HEK293 (cell line): ENCODE results near the gene ADORA3.
A peak's percentile ranks its signal among the peaks of the same experiment; 100 is the strongest.

Experiments used
- CTCF ChIA-PET: fragments of 350-600 bp; formaldehyde crosslinking; extraction: SDS; loops from one replicate; lab custom pipeline; 2021; ENCODE audit warnings: antibody characterized with exemption; lab: Yijun Ruan, JAX
- POLR2A ChIA-PET: fragments of 300-600 bp; formaldehyde crosslinking; extraction: SDS; loops from one replicate; lab custom pipeline; 2020; ENCODE audit warnings: antibody characterized with exemption, inconsistent platforms; lab: Yijun Ruan, JAX
- H3K27ac ChIP-seq: fragments of 200-500 bp; sonication (Bioruptor generic); 2 replicates; pipeline ENCODE4 v1.5.1; 2014; ENCODE audit warnings: low read depth, low read length, control low read depth, inconsistent platforms; ENCODE audit errors: extremely low read depth
- H3K36me3 ChIP-seq, 2 experiments: fragments of 200-500 bp in 1 of 2; sonication (Bioruptor generic) in 1 of 2; 1 replicate in 1 of 2; 2 replicates in 1 of 2; pipeline ENCODE4 v1.5.1; 2014 to 2017; ENCODE audit warnings: inconsistent platforms in 2 of 2, low read length in 2 of 2; ENCODE audit not compliant: control insufficient read depth in 2 of 2, insufficient read depth in 1 of 2
- H3K4me1 ChIP-seq: fragments of 200-500 bp; sonication (Bioruptor generic); 2 replicates; pipeline ENCODE4 v1.5.1; 2014; ENCODE audit warnings: mild to moderate bottlenecking, low read length, inconsistent platforms; ENCODE audit not compliant: control insufficient read depth, insufficient read depth
- H3K4me3 ChIP-seq: 2 replicates; pipeline ENCODE4 v1.5.1; 2011; ENCODE audit warnings: low read depth, mild to moderate bottlenecking, control low read depth, low read length, moderate library complexity
- H3K9me3 ChIP-seq: fragments of 200-500 bp; sonication (Bioruptor generic); 2 replicates; pipeline ENCODE4 v1.5.1; 2014; ENCODE audit warnings: low read depth, low read length, inconsistent platforms; ENCODE audit not compliant: control insufficient read depth, insufficient read depth
- BCL11A ChIP-seq: fragments of 450-650 bp; formaldehyde crosslinking; IDR thresholded peaks from 2 replicates; pipeline ENCODE4 v1.5.1; 2016; ENCODE audit warnings: low read depth, missing biosample characterization, missing genetic modification characterization
- HOXC10 ChIP-seq: sonication (generic); formaldehyde crosslinking; IDR thresholded peaks from 2 replicates; pipeline ENCODE4 v1.8.1; 2023; ENCODE audit warnings: mild to moderate bottlenecking, missing genetic modification reagents
- KLF10 ChIP-seq: fragments of 450-650 bp; IDR thresholded peaks from 2 replicates; pipeline ENCODE4 v1.5.1; 2018; ENCODE audit warnings: missing biosample characterization, mild to moderate bottlenecking, missing genetic modification characterization
- KLF9 ChIP-seq: fragments of 450-650 bp; formaldehyde crosslinking; IDR thresholded peaks from 2 replicates; pipeline ENCODE4 v1.5.1; 2016; ENCODE audit warnings: missing biosample characterization, missing genetic modification characterization, low read depth
- SETDB1 ChIP-seq: IDR thresholded peaks from one replicate; pipeline ENCODE4 v1.6.1; 2017; ENCODE audit warnings: mild to moderate bottlenecking, low read length, moderate library complexity, mixed read lengths; ENCODE audit not compliant: insufficient read length
- SP7 ChIP-seq: fragments of 450-650 bp; formaldehyde crosslinking; IDR thresholded peaks from 2 replicates; pipeline ENCODE4 v1.5.1; 2016; ENCODE audit warnings: missing biosample characterization, missing genetic modification characterization
- ZBTB7A ChIP-seq: fragments of 450-650 bp; formaldehyde crosslinking; IDR thresholded peaks from 2 replicates; pipeline ENCODE4 v1.5.1; 2016; ENCODE audit warnings: low read depth, missing biosample characterization, missing genetic modification characterization
- ZNF18 ChIP-seq: fragments of 450-650 bp; formaldehyde crosslinking; IDR thresholded peaks from 2 replicates; pipeline ENCODE4 v1.5.1; 2016; ENCODE audit warnings: missing biosample characterization, missing genetic modification characterization
- ZNF2 ChIP-seq: fragments of 450-650 bp; formaldehyde crosslinking; IDR thresholded peaks from 2 replicates; pipeline ENCODE4 v1.5.1; 2016; ENCODE audit warnings: missing biosample characterization, missing genetic modification characterization
- ZNF221 ChIP-seq: fragments of 450-650 bp; formaldehyde crosslinking; IDR thresholded peaks from 2 replicates; pipeline ENCODE4 v1.5.1; 2017; ENCODE audit warnings: missing biosample characterization, missing genetic modification characterization, borderline replicate concordance
- ZNF266 ChIP-seq: fragments of 450-650 bp; formaldehyde crosslinking; IDR thresholded peaks from 2 replicates; pipeline ENCODE4 v1.5.1; 2016; ENCODE audit warnings: missing biosample characterization, missing genetic modification characterization, low read depth
- ZNF404 ChIP-seq: fragments of 450-650 bp; formaldehyde crosslinking; IDR thresholded peaks from 2 replicates; pipeline ENCODE4 v1.5.1; 2017; ENCODE audit warnings: missing biosample characterization, missing genetic modification characterization
- ZNF426 ChIP-seq: fragments of 450-650 bp; formaldehyde crosslinking; IDR thresholded peaks from 2 replicates; pipeline ENCODE4 v1.5.1; 2017; ENCODE audit warnings: missing biosample characterization, missing genetic modification characterization, mild to moderate bottlenecking, inconsistent platforms, moderate library complexity
- ZNF433 ChIP-seq: fragments of 450-650 bp; formaldehyde crosslinking; IDR thresholded peaks from 2 replicates; pipeline ENCODE4 v1.5.1; 2016; ENCODE audit warnings: missing biosample characterization, missing genetic modification characterization, low read depth
- ZNF544 ChIP-seq: fragments of 450-650 bp; formaldehyde crosslinking; IDR thresholded peaks from 2 replicates; pipeline ENCODE4 v1.5.0; 2017; ENCODE audit warnings: missing biosample characterization, missing genetic modification characterization
- ZNF548 ChIP-seq: fragments of 450-650 bp; formaldehyde crosslinking; IDR thresholded peaks from 2 replicates; pipeline ENCODE4 v1.5.1; 2016; ENCODE audit warnings: missing biosample characterization, missing genetic modification characterization
- ZNF549 ChIP-seq: fragments of 450-650 bp; IDR thresholded peaks from 2 replicates; pipeline ENCODE4 v1.5.1; 2018; ENCODE audit warnings: missing biosample characterization, missing genetic modification characterization, mild to moderate bottlenecking, inconsistent platforms, moderate library complexity
- ZNF571 ChIP-seq: fragments of 450-650 bp; formaldehyde crosslinking; IDR thresholded peaks from 2 replicates; pipeline ENCODE4 v1.5.0; 2017; ENCODE audit warnings: missing biosample characterization, missing genetic modification characterization
- ZNF621 ChIP-seq: fragments of 450-650 bp; formaldehyde crosslinking; IDR thresholded peaks from 2 replicates; pipeline ENCODE4 v1.5.1; 2017; ENCODE audit warnings: missing biosample characterization, missing genetic modification characterization
- ZNF624 ChIP-seq: fragments of 450-650 bp; formaldehyde crosslinking; IDR thresholded peaks from 2 replicates; pipeline ENCODE4 v1.5.1; 2017; ENCODE audit warnings: missing biosample characterization, missing genetic modification characterization
- ZNF747 ChIP-seq: fragments of 450-650 bp; formaldehyde crosslinking; IDR thresholded peaks from 2 replicates; pipeline ENCODE4 v1.5.1; 2016; ENCODE audit warnings: missing biosample characterization, missing genetic modification characterization
- ZNF792 ChIP-seq: fragments of 450-650 bp; formaldehyde crosslinking; IDR thresholded peaks from 2 replicates; pipeline ENCODE4 v1.5.1; 2016; ENCODE audit warnings: missing biosample characterization, missing genetic modification characterization
- ZXDB ChIP-seq: fragments of 450-650 bp; formaldehyde crosslinking; IDR thresholded peaks from 2 replicates; pipeline ENCODE4 v1.5.1; 2016; ENCODE audit warnings: missing biosample characterization, missing genetic modification characterization
- TF ChIP-seq, protein P1 (sequence below): fragments of 450-650 bp; formaldehyde crosslinking; IDR thresholded peaks from 2 replicates; pipeline ENCODE4 v1.5.1; 2017; ENCODE audit warnings: missing biosample characterization, missing genetic modification characterization
- TF ChIP-seq, protein P2 (sequence below): fragments of 450-650 bp; formaldehyde crosslinking; IDR thresholded peaks from 2 replicates; pipeline ENCODE4 v1.5.1; 2016; ENCODE audit warnings: missing biosample characterization, missing genetic modification characterization, borderline replicate concordance
- TF ChIP-seq, protein P3 (sequence below): fragments of 450-650 bp; formaldehyde crosslinking; IDR thresholded peaks from 2 replicates; pipeline ENCODE4 v1.5.1; 2017; ENCODE audit warnings: missing biosample characterization, missing genetic modification characterization

The ADORA3 gene

GRCh38 chr1:111496398-111496797 is 7.0 kb downstream of the ADORA3 start:
- Histone ChIP-seq H3K36me3 (no peaks in the 10 kb centered on the region), H3K9me3 (no peaks in the 10 kb centered on the region), H3K4me1 (no peaks in the 10 kb centered on the region), H3K27ac (no peak overlapping the region), H3K4me3 (no peak overlapping the region)
- ChIA-PET CTCF (interaction anchor here (1.3 kb wide), 1 partner anchor 15 kb away, joined by 3 read pairs; no protein-coding TSS in a partner anchor), POLR2A (no interaction called here)
- TF ChIP-seq ZNF792 = no peak
- no peak for TF ChIP-seq KLF9
- TF ChIP-seq SP7 (tag by site-specific recombination) = no peak
- peak; percentile 99 for TF ChIP-seq ZNF549
- no peak for TF ChIP-seq ZNF548 (tag by site-specific recombination)

DNA sequence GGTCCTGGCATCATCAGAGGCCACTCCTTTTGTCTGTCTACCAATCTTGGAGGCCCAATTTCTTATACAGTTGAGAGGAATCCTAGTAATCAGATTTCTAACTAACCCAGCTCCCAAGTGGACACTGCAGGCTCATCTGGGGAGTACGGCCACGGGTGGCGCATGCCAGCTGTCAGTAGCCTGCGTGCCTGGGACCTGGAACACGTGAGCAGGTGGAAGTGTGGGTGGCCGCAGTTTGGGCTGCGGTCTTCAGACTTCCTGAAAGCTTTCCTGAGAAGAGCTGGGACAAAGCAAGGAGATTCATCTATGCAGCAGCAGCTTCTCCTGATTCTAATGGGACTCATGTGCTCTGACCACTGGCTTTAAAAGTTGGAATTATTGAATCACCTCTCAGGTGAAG is 12.4 kb downstream of the ADORA3 start:
- Histone ChIP-seq H3K4me3 (no peak overlapping the region), H3K36me3 (no peaks in the 10 kb centered on the region), H3K9me3 (no peaks in the 10 kb centered on the region), H3K4me1 (no peaks in the 10 kb centered on the region), H3K27ac (no peak overlapping the region)
- no peak for TF ChIP-seq KLF10 (tag by site-specific recombination)
- no peak for TF ChIP-seq HOXC10 (CRISPR knock-in tag)
- TF ChIP-seq, protein P1, sequence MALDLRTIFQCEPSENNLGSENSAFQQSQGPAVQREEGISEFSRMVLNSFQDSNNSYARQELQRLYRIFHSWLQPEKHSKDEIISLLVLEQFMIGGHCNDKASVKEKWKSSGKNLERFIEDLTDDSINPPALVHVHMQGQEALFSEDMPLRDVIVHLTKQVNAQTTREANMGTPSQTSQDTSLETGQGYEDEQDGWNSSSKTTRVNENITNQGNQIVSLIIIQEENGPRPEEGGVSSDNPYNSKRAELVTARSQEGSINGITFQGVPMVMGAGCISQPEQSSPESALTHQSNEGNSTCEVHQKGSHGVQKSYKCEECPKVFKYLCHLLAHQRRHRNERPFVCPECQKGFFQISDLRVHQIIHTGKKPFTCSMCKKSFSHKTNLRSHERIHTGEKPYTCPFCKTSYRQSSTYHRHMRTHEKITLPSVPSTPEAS (tag by site-specific recombination) = no peak
- TF ChIP-seq ZNF18 (tag by site-specific recombination) = no peak
- no peak for TF ChIP-seq SETDB1
- TF ChIP-seq, protein P2, sequence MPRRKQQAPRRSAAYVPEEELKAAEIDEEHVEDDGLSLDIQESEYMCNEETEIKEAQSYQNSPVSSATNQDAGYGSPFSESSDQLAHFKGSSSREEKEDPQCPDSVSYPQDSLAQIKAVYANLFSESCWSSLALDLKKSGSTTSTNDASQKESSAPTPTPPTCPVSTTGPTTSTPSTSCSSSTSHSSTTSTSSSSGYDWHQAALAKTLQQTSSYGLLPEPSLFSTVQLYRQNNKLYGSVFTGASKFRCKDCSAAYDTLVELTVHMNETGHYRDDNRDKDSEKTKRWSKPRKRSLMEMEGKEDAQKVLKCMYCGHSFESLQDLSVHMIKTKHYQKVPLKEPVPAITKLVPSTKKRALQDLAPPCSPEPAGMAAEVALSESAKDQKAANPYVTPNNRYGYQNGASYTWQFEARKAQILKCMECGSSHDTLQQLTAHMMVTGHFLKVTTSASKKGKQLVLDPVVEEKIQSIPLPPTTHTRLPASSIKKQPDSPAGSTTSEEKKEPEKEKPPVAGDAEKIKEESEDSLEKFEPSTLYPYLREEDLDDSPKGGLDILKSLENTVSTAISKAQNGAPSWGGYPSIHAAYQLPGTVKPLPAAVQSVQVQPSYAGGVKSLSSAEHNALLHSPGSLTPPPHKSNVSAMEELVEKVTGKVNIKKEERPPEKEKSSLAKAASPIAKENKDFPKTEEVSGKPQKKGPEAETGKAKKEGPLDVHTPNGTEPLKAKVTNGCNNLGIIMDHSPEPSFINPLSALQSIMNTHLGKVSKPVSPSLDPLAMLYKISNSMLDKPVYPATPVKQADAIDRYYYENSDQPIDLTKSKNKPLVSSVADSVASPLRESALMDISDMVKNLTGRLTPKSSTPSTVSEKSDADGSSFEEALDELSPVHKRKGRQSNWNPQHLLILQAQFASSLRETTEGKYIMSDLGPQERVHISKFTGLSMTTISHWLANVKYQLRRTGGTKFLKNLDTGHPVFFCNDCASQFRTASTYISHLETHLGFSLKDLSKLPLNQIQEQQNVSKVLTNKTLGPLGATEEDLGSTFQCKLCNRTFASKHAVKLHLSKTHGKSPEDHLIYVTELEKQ (tag by site-specific recombination) = no peak
- TF ChIP-seq ZNF404 (tag by site-specific recombination) = no peak
- TF ChIP-seq ZNF433 (tag by site-specific recombination) = no peak
- TF ChIP-seq ZNF544 (tag by site-specific recombination) = no peak
- TF ChIP-seq ZNF621 (tag by site-specific recombination) = no peak
- ChIA-PET CTCF (interaction anchor here (0.5 to 3.4 kb wide), 4 partner anchors 17 to 1467 kb away, joined by 4 to 15 read pairs (median 6); no protein-coding TSS in a partner anchor), POLR2A (no interaction called here)

- ChIA-PET CTCF (interaction anchor here (0.6 to 3.4 kb wide), 5 partner anchors 9 to 265 kb away, joined by 3 to 15 read pairs (median 6); no protein-coding TSS in a partner anchor), POLR2A (interaction anchor here (0.6 kb wide), 1 partner anchor 14 kb away, joined by 3 read pairs; no protein-coding TSS in a partner anchor)
- H3K36me3 ChIP-seq = no peaks in the 10 kb centered on the region
- no peak overlapping the region for H3K4me3 ChIP-seq
- no peaks in the 10 kb centered on the region for H3K4me1 ChIP-seq
- H3K27ac ChIP-seq = no peak overlapping the region
- no peaks in the 10 kb centered on the region for H3K9me3 ChIP-seq
- TF ChIP-seq ZNF2 (no peak), ZXDB (tag by site-specific recombination) (no peak), ZNF624 (tag by site-specific recombination) (no peak), ZNF571 (no peak), ZNF221 (no peak), ZNF747 (tag by site-specific recombination) (no peak), ZNF266 (tag by site-specific recombination) (no peak), BCL11A (no peak), ZBTB7A (tag by site-specific recombination) (no peak), ZNF426 (tag by site-specific recombination) (no peak)
- TF ChIP-seq, protein P3, sequence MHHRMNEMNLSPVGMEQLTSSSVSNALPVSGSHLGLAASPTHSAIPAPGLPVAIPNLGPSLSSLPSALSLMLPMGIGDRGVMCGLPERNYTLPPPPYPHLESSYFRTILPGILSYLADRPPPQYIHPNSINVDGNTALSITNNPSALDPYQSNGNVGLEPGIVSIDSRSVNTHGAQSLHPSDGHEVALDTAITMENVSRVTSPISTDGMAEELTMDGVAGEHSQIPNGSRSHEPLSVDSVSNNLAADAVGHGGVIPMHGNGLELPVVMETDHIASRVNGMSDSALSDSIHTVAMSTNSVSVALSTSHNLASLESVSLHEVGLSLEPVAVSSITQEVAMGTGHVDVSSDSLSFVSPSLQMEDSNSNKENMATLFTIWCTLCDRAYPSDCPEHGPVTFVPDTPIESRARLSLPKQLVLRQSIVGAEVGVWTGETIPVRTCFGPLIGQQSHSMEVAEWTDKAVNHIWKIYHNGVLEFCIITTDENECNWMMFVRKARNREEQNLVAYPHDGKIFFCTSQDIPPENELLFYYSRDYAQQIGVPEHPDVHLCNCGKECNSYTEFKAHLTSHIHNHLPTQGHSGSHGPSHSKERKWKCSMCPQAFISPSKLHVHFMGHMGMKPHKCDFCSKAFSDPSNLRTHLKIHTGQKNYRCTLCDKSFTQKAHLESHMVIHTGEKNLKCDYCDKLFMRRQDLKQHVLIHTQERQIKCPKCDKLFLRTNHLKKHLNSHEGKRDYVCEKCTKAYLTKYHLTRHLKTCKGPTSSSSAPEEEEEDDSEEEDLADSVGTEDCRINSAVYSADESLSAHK (tag by site-specific recombination) = no peak
These were observed 13.2 kb downstream of the ADORA3 start for GRCh38 chr1:111490220-111490619.
